NT2/D1 (cell line): Measurements from ENCODE around the gene CRYGN.

Experiments
- DNase-seq: peaks from one replicate; pipeline ENCODE4 v3.0.0-alpha.2; 2011; ENCODE audit warnings: low read depth, low spot score
- H3K27me3 ChIP-seq: 2 replicates; pipeline ENCODE4 v1.6.0; 2011; ENCODE audit warnings: mild to moderate bottlenecking; ENCODE audit not compliant: insufficient read length, insufficient read depth
- H3K36me3 ChIP-seq: 2 replicates; pipeline ENCODE4 v1.6.1; 2011; ENCODE audit warnings: mild to moderate bottlenecking, low read length, mixed read lengths; ENCODE audit not compliant: insufficient read depth, insufficient read length
- H3K4me1 ChIP-seq: 2 replicates; pipeline ENCODE4 v1.5.1; 2011; ENCODE audit not compliant: insufficient read depth, insufficient read length
- H3K4me3 ChIP-seq: 2 replicates; pipeline ENCODE4 v1.5.1; 2011; ENCODE audit warnings: low read depth; ENCODE audit not compliant: insufficient read length
- H3K9ac ChIP-seq: 2 replicates; pipeline ENCODE4 v1.6.0; 2011; ENCODE audit warnings: low read depth; ENCODE audit not compliant: insufficient read length
- H3K9me3 ChIP-seq: 2 replicates; pipeline ENCODE4 v1.5.1; 2011; ENCODE audit warnings: mild to moderate bottlenecking, low read length; ENCODE audit not compliant: insufficient read depth
- SUZ12 ChIP-seq: IDR thresholded peaks from 2 replicates; pipeline ENCODE4 v1.6.1; 2011; ENCODE audit not compliant: insufficient read length, insufficient read depth; ENCODE audit errors: extremely low read depth
- YY1 ChIP-seq: IDR thresholded peaks from 2 replicates; pipeline ENCODE4 v1.6.1; 2011; ENCODE audit not compliant: insufficient read length, insufficient read depth
- ZNF274 ChIP-seq: IDR thresholded peaks from 2 replicates; pipeline ENCODE4 v1.6.1; 2011; ENCODE audit warnings: mild to moderate bottlenecking, low read depth, low read length

The CRYGN gene

GRCh38 chr7:151423936-151424335 lies 16.0 kb downstream of the CRYGN start:
- Histone ChIP-seq H3K4me1 (peaks cover 16% of the 10 kb centered on the region), H3K4me3 (no peak overlapping the region), H3K9ac (no peak overlapping the region), H3K9me3 (peaks cover 27% of the 10 kb centered on the region), H3K36me3 (no peaks in the 10 kb centered on the region), H3K27me3 (no peaks in the 10 kb centered on the region)
- TF ChIP-seq YY1 (no peak), ZNF274 (no peak), SUZ12 (no peak)
- no peak for DNase-seq

DNA sequence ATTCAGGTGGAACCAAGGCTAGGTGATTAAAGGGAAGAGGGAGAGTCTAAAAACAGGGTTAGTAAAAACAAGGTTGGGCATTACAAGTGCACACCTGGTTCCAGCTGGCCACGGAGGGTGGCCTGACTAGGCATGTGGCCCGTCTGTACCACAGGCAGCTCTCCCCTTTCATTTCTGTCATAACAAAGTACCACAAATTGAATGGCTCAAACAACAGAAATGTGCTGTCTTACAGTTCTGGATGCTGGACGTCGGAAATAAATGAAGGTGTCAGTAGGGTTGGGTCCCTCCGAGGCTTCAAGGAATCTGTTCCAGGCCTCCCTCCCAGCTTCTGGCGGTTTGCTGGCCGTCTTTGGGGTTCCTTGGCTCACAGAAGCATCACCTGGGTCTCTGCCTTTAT lies 16.7 kb downstream of the CRYGN start:
- Histone ChIP-seq H3K36me3 (no peaks in the 10 kb centered on the region), H3K9me3 (peaks cover 27% of the 10 kb centered on the region), H3K4me1 (peaks cover 16% of the 10 kb centered on the region), H3K27me3 (no peaks in the 10 kb centered on the region), H3K9ac (no peak overlapping the region), H3K4me3 (no peak overlapping the region)
- TF ChIP-seq SUZ12 (no peak), YY1 (no peak), ZNF274 (no peak)
- no peak for DNase-seq

GRCh38 chr7:151422212-151422611 lies 17.7 kb downstream of the CRYGN start:
- no peak for TF ChIP-seq YY1
- no peaks in the 10 kb centered on the region for H3K27me3 ChIP-seq
- no peak overlapping the region for H3K9ac ChIP-seq
- no peaks in the 10 kb centered on the region for H3K36me3 ChIP-seq
- H3K4me1 ChIP-seq: peaks cover 7% of the 10 kb centered on the region
- peaks cover 27% of the 10 kb centered on the region for H3K9me3 ChIP-seq
- DNase-seq: no peak
- no peak overlapping the region for H3K4me3 ChIP-seq

- Histone ChIP-seq H3K4me1 (peaks cover 4% of the 10 kb centered on the region), H3K36me3 (no peaks in the 10 kb centered on the region), H3K27me3 (no peaks in the 10 kb centered on the region), H3K9ac (no peak overlapping the region), H3K9me3 (peaks cover 27% of the 10 kb centered on the region), H3K4me3 (no peak overlapping the region)
- no peak for DNase-seq
- TF ChIP-seq ZNF274 (no peak), YY1 (no peak), SUZ12 (no peak)
These were observed 19.8 kb downstream of the CRYGN start for GRCh38 chr7:151420144-151420543.

DNA sequence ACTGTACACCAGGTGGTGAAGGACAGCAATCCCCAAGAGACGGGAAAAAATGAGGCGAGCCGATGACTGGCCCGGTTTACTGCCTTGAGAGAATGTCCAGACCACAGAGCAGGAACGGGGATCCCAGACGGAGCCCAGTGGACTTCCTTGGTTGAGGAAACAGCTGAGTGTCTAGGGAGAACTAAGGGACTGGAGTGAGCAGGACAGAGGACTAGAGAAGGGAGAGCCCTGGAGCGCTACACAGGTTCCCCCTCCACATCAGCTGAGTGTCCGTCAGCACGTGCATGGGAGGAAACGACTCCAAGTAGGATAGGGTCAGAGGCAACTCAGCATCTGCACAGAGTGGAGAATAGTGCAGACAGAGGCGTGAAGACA lies 23.0 kb downstream of the CRYGN start:
- Histone ChIP-seq H3K4me1 (peaks cover 4% of the 10 kb centered on the region), H3K36me3 (no peaks in the 10 kb centered on the region), H3K4me3 (no peak overlapping the region), H3K27me3 (peaks cover 4% of the 10 kb centered on the region), H3K9ac (peak overlapping the region; percentile 32), H3K9me3 (peaks cover 18% of the 10 kb centered on the region)
- TF ChIP-seq YY1 (no peak), SUZ12 (no peak), ZNF274 (no peak)
- DNase-seq: no peak

DNA sequence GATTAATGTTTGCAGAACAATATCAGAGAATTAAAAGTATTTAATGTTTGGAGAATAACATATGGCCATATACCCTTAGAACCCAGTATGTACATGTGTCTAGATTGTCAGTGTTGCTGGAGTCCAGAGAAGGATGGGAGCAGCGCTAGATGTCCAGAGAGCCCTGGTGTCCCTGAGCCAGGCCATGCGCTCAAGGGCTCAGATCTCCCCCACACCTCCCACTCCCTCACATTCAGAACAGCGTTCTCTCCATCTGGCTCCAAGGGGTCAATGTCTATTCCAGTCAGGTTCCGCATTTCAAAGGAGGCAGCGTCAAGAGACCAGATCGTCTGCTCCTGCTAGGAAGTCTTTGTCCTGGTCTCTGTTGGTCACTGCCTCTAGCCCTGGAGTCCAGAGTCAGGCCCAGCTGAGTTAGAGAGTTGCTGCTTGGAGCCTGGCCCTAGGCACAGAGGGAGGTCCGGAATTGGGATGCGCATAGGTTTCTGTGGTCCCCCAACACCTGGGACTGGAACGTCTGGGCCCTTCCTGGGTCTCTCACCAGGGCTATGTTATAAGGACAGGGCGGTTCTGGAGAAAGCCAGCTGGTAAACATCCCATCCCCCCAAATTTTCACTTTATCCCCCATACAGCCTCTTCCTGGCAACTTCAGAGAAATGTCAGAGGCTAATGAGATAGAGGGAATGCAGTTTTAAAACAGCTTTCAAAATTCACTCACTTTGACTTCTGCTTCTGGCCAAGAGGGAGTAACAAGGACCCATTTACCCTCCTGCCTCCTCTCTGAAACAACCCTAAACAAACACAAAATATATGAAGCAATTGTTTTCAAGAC lies 23.6 kb downstream of the CRYGN start:
- Histone ChIP-seq H3K9ac (peak overlapping the region; percentile 32), H3K4me1 (peaks cover 6% of the 10 kb centered on the region), H3K36me3 (no peaks in the 10 kb centered on the region), H3K9me3 (peaks cover 14% of the 10 kb centered on the region), H3K4me3 (no peak overlapping the region), H3K27me3 (peaks cover 4% of the 10 kb centered on the region)
- DNase-seq: no peak
- TF ChIP-seq SUZ12 (no peak), YY1 (no peak), ZNF274 (no peak)

GRCh38 chr7:151415375-151416105 lies 24.4 kb downstream of the CRYGN start:
- Histone ChIP-seq H3K36me3 (no peaks in the 10 kb centered on the region), H3K9me3 (peaks cover 11% of the 10 kb centered on the region), H3K4me1 (peaks cover 7% of the 10 kb centered on the region), H3K9ac (no peak overlapping the region), H3K4me3 (no peak overlapping the region), H3K27me3 (peaks cover 4% of the 10 kb centered on the region)
- no peak for DNase-seq
- TF ChIP-seq YY1: no peak
